HEK293 (cell line): ENCODE results near the gene HIPK4.

Source experiments
- CTCF ChIA-PET: fragments of 350-600 bp; formaldehyde crosslinking; extraction: SDS; loops from one replicate; lab custom pipeline; 2021; ENCODE audit warnings: antibody characterized with exemption; lab: Yijun Ruan, JAX
- POLR2A ChIA-PET: fragments of 300-600 bp; formaldehyde crosslinking; extraction: SDS; loops from one replicate; lab custom pipeline; 2020; ENCODE audit warnings: antibody characterized with exemption, inconsistent platforms; lab: Yijun Ruan, JAX
- H3K27ac ChIP-seq: fragments of 200-500 bp; sonication (Bioruptor generic); 2 replicates; pipeline ENCODE4 v1.5.1; 2014; ENCODE audit warnings: low read depth, low read length, control low read depth, inconsistent platforms; ENCODE audit errors: extremely low read depth
- H3K36me3 ChIP-seq, 2 experiments: fragments of 200-500 bp in 1 of 2; sonication (Bioruptor generic) in 1 of 2; 1 replicate in 1 of 2; 2 replicates in 1 of 2; pipeline ENCODE4 v1.5.1; 2014 to 2017; ENCODE audit warnings: inconsistent platforms in 2 of 2, low read length in 2 of 2; ENCODE audit not compliant: control insufficient read depth in 2 of 2, insufficient read depth in 1 of 2
- H3K4me1 ChIP-seq: fragments of 200-500 bp; sonication (Bioruptor generic); 2 replicates; pipeline ENCODE4 v1.5.1; 2014; ENCODE audit warnings: mild to moderate bottlenecking, low read length, inconsistent platforms; ENCODE audit not compliant: control insufficient read depth, insufficient read depth
- H3K4me3 ChIP-seq: 2 replicates; pipeline ENCODE4 v1.5.1; 2011; ENCODE audit warnings: low read depth, mild to moderate bottlenecking, control low read depth, low read length, moderate library complexity
- H3K9me3 ChIP-seq: fragments of 200-500 bp; sonication (Bioruptor generic); 2 replicates; pipeline ENCODE4 v1.5.1; 2014; ENCODE audit warnings: low read depth, low read length, inconsistent platforms; ENCODE audit not compliant: control insufficient read depth, insufficient read depth
- FEZF1 ChIP-seq: fragments of 450-650 bp; formaldehyde crosslinking; IDR thresholded peaks from 2 replicates; pipeline ENCODE4 v1.5.1; 2016; ENCODE audit warnings: missing biosample characterization, missing genetic modification characterization
- ZBTB11 ChIP-seq: fragments of 450-650 bp; formaldehyde crosslinking; conservative IDR thresholded peaks from 2 replicates; pipeline ENCODE4 v1.5.1; 2016; ENCODE audit warnings: low read depth, missing biosample characterization, missing genetic modification characterization
- ZBTB8A ChIP-seq: fragments of 450-650 bp; formaldehyde crosslinking; IDR thresholded peaks from 2 replicates; pipeline ENCODE4 v1.5.1; 2016; ENCODE audit warnings: missing biosample characterization, missing genetic modification characterization
- ZNF121 ChIP-seq: fragments of 450-650 bp; formaldehyde crosslinking; IDR thresholded peaks from 2 replicates; pipeline ENCODE4 v1.5.1; 2016; ENCODE audit warnings: missing biosample characterization, missing genetic modification characterization
- ZNF146 ChIP-seq: fragments of 450-650 bp; formaldehyde crosslinking; IDR thresholded peaks from 2 replicates; pipeline ENCODE4 v1.5.1; 2016; ENCODE audit warnings: missing biosample characterization, missing genetic modification characterization
- ZNF341 ChIP-seq: fragments of 450-650 bp; formaldehyde crosslinking; IDR thresholded peaks from 2 replicates; pipeline ENCODE4; 2016; ENCODE audit warnings: low read depth, missing biosample characterization, missing genetic modification characterization
- ZNF560 ChIP-seq: fragments of 450-650 bp; formaldehyde crosslinking; IDR thresholded peaks from 2 replicates; pipeline ENCODE4 v1.5.1; 2017; ENCODE audit warnings: missing biosample characterization, missing genetic modification characterization, borderline replicate concordance
- ZNF621 ChIP-seq: fragments of 450-650 bp; formaldehyde crosslinking; IDR thresholded peaks from 2 replicates; pipeline ENCODE4 v1.5.1; 2017; ENCODE audit warnings: missing biosample characterization, missing genetic modification characterization
- ZNF777 ChIP-seq: fragments of 450-650 bp; formaldehyde crosslinking; IDR thresholded peaks from 2 replicates; pipeline ENCODE4 v1.5.1; 2017; ENCODE audit warnings: missing biosample characterization, missing genetic modification characterization, borderline replicate concordance
- ZSCAN16 ChIP-seq: fragments of 450-650 bp; formaldehyde crosslinking; IDR thresholded peaks from 2 replicates; pipeline ENCODE4 v1.5.1; 2016; ENCODE audit warnings: missing biosample characterization, missing genetic modification characterization

The HIPK4 gene

DNA sequence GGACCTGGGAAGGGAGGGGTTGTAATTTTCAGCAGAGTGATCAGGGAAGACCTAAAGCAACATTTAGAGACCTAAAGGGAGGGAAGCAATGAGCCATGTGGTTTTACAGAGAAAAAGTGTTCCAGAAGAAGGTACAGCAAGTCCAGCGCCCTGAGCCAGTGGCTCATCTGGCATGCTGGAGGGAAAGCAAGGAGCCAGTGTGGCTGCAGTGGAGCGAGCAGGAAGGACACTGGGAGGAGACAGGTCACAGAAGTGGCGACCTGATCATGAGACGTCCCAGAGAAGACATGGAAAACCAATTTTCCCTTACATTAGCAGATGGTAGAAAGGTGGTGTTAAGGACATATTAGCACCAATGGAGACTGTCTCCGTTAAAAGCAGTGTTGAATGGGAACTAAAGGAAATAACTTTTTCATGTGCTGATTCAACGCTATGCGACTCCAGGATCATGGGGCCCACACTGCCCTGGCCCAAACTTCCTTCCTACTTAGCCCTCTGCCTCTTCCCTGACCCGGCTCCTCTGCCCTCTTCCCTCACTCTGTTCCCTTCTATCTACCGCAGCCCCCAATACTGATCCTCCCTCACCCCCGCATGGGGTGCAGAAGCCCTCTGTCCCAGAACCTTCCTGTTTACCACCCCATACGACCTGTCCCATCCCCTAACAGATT lies 47.2 kb downstream of the HIPK4 start:
- POLR2A ChIA-PET = no interaction called here
- TF ChIP-seq ZNF560 = no peak
- TF ChIP-seq ZBTB11 (tag by site-specific recombination) = 0 out of 2 replicates have a peak, but pooled peaks have one; percentile 1
- Histone ChIP-seq H3K27ac (peak overlapping the region; percentile 24; the same call in 1 of the 2 replicates), H3K9me3 (no peaks in the 10 kb centered on the region), H3K4me3 (no peak overlapping the region), H3K36me3 (peaks cover 51 to 73% of the 10 kb centered on the region in 2 experiments), H3K4me1 (peaks cover 5% of the 10 kb centered on the region; the same call in 1 of the 2 replicates)
- CTCF ChIA-PET = no interaction called here

DNA sequence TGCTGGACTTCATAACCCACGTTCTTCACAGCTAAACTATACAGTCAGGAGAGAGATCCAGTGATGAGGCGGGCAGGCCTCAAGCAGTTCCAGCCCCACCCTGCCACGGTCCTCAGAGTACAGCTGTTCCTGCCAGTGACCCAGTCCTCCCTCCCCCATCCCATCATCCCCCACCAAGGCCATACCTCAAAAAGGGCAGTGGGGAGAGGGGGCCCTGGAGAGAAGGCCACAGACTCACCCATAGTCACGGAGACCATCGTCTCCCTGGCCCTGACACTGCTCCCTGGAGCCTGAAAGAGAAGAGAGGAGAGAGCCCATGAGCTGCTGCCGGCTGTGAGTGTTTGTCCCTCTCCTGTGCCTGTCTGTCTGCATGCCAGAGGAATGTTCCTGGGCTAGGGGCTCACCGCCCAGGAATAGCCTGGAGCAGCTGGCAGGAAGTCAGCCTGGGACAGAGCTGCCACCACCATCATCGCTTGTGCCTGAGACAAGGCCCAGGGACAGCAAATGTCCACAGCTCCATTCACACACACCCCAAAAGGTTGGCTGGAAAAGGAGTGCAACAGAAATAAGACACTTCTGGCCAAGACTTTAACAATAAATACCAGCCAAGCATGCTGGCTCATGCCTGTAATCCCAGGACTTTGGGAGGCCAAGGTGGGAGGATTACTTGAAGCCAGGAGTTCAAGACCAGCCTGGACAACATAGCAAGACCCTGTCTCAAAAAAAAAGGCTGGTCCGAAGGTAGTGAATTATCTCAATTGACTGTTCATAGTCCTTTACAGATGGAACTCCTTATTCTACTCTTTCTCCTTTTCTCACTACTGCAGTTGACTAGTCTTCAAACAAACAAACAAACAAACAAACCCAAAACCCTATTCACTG lies 48.1 kb downstream of the HIPK4 start:
- CTCF ChIA-PET = interaction anchor here (0.6 to 1.2 kb wide), 5 partner anchors 37 to 1300 kb away, joined by 4 to 7 read pairs (median 4); no protein-coding TSS in a partner anchor

DNA sequence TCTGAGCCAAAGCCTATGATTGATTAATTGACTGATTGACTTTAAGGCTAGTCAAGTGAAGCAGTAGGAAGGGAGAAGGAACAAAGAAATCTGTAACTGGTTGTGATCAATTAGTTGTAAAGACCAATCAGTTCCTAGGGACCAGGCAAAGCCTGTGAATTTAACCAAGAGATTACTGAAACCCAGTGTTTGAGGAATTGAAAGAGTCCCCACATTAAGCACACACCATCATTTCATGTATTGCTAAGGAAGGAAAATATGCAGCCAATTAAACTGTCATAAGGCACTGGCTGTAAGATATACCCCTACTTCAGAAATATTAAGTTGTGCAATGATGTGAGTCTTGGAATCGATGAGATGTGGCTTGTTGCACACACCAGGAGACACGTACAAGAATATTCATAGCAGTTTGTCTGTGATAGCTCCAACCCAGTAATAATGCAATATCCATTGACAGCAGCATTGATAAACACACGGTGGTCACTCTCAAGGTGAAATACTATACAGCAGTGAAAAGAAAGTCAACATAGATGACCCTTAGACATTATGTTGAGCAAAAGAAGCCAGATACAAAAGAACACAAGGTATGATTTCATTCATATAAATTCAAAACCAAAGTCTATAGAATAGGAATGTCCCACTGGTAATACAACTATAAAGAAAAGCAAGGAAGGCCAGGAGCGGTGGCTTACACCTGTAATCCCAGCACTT lies 50.8 kb downstream of the HIPK4 start:
- Histone ChIP-seq H3K9me3 (no peaks in the 10 kb centered on the region), H3K27ac (no peak overlapping the region), H3K4me3 (no peak overlapping the region), H3K36me3 (peaks cover 68 to 84% of the 10 kb centered on the region in 2 experiments), H3K4me1 (no peaks in the 10 kb centered on the region)
- ChIA-PET CTCF (interaction anchor here (0.6 to 1.4 kb wide), 2 partner anchors 34 to 1412 kb away, joined by 3 to 5 read pairs; no protein-coding TSS in a partner anchor), POLR2A (interaction anchor here (1.1 to 1.5 kb wide), 2 partner anchors 9 to 16 kb away, joined by 3 to 9 read pairs; partner anchors contain the start of genes C19orf47 and PLD3)
- no peak for TF ChIP-seq ZNF777 (tag by site-specific recombination)
- no peak for TF ChIP-seq ZSCAN16
- TF ChIP-seq ZNF146 (tag by site-specific recombination) = peak; percentile 98
- no peak for TF ChIP-seq ZBTB8A

More for the DNA sequence above, 48.1 kb downstream of the HIPK4 start:
- POLR2A ChIA-PET = interaction anchor here (1.0 to 1.2 kb wide), 3 partner anchors 22 to 79 kb away, joined by 3 to 10 read pairs (median 4); no protein-coding TSS in a partner anchor
- no peaks in the 10 kb centered on the region for H3K9me3 ChIP-seq
- no peaks in the 10 kb centered on the region for H3K4me1 ChIP-seq
- H3K4me3 ChIP-seq = no peak overlapping the region
- peaks cover 57 to 78% of the 10 kb centered on the region in 2 experiments for H3K36me3 ChIP-seq
- peak overlapping the region; percentile 46; the same call in 1 of the 2 replicates for H3K27ac ChIP-seq
- peak; percentile 45; the same call in 1 of the 2 replicates for TF ChIP-seq FEZF1 (tag by site-specific recombination)
- peak; percentile 59 for TF ChIP-seq ZNF341 (tag by site-specific recombination)
- peak; percentile 99 for TF ChIP-seq ZNF121 (tag by site-specific recombination)
- no peak for TF ChIP-seq ZNF621 (tag by site-specific recombination)
- TF ChIP-seq ZBTB11 (tag by site-specific recombination) = 0 out of 2 replicates have a peak, but pooled peaks have one; percentile 3
